GM12892 (cell line): ENCODE results near the gene TBC1D25.

ENCODE experiments used
- POLR2A ChIP-seq: IDR thresholded peaks from 2 replicates; pipeline ENCODE4 v1.6.1; 2011; ENCODE audit warnings: low read depth, low read length, control low read depth
- POLR2AphosphoS5 ChIP-seq: IDR thresholded peaks from 2 replicates; pipeline ENCODE4 v1.6.1; 2011; ENCODE audit warnings: low read depth, low read length, control low read depth

- TF ChIP-seq POLR2A (no peak), POLR2AphosphoS5 (no peak; the same call in 1 of the 2 replicates)
Observed at GRCh38 chrX:48579259-48579658, 39.7 kb downstream of the TBC1D25 start.
